Activated CD8-positive, alpha-beta memory T cell treated with anti-CD3 and anti-CD28 coated beads, Interleukin-2, amount 50 U/mL, for 4 hours (primary cell): Measurements from ENCODE around the gene SVIP.

ENCODE experiments used
- DNase-seq: peaks from one replicate; pipeline ENCODE4 v3.0.0-alpha.2; 2020

SVIP gene

GRCh38 chr11:22829231-22830081 is at the start of gene SVIP:
Gene SVIP, minus strand, starts transcription at chr11:22829801. Its CDS starts 53 bp downstream, at chr11:22829748.
- DNase-seq = peak; percentile 93

DNA sequence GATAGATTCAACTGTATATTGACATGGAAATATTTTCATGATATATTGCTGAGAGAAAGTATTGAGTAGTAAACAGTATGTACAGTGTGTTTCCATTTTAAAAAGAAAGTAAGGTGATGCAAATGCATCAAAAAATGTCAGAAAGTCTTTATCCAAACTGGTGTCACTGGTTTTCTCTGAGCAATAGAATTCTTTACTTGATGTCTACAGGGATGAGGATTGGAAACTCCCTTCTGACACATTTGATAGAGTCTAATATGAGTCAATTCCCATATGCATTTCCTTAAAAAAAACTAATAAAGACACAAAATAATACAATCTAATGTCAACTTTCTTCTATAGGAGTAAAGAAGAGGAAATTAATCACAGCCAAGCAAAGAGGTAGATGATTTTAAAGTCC is 49.0 kb upstream of the SVIP start:
- no peak for DNase-seq

DNA sequence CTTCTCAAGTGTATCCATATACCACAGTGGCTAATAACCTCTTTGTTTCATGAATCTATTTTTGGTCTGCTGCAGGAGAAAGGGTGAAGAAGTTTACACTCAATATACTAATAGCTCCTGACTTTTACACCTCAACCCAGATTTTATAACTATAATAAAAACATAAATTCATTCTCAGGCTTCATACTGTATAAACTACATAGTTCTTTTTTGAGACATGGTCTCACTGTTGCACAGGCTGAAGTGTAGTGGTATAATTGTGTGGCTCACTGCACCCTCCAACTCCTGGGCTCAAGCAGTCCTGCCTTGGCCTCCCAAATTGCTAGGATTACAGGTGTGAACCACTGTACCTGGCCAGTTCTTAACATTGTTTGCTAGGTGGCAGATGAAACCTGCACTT is 48.4 kb upstream of the SVIP start:
- no peak for DNase-seq

GRCh38 chr11:22875869-22876473 is 46.4 kb upstream of the SVIP start:
- DNase-seq = peak; percentile 47

- DNase-seq = no peak
Observed at GRCh38 chr11:22869325-22869724, 39.7 kb upstream of the SVIP start.

DNA sequence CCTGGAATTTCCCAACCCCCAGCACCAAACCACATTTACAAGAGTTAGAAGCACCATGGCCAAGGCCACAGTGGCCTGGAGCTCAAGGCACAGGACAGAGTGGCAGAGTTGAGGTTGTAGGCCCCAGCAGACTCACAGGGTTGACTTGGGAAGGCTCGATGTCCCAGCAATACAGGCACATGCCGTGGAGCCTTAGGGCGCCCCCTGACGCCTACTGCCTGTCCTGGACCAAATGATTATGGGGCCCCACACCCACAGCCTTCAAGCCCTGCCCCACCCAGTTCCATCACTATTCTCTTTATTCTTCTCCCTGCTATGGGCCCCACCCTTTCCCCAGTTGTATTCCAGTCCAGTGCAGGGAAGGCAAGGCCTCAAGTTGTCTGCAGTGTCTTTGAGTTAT is 30.6 kb upstream of the SVIP start, which contains the start of gene CCDC179:
CCDC179 (minus strand) TSS at position 234 of the 400 bp plus-strand sequence; CDS start at position 181, 53 bp downstream.
- no peak for DNase-seq

DNA sequence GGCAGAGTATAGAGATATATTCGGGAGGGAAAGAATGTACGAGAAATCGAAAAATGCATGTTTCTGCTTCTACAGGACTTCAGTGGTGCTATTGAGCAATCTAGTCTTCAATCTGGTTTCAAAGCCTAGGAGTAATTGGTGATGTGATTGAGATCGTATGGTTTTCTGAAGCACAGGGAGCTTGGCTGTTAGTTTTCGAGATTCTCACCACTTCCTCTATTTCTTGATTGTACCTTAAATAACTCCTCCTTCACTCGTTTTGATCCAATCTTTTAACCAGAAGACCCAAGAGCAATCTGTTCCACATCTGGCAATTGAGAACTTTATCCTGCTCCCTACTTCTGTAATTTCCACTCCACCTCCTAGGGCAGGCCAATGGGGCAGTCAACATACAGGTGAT is 30.2 kb upstream of the SVIP start:
- DNase-seq = no peak

DNA sequence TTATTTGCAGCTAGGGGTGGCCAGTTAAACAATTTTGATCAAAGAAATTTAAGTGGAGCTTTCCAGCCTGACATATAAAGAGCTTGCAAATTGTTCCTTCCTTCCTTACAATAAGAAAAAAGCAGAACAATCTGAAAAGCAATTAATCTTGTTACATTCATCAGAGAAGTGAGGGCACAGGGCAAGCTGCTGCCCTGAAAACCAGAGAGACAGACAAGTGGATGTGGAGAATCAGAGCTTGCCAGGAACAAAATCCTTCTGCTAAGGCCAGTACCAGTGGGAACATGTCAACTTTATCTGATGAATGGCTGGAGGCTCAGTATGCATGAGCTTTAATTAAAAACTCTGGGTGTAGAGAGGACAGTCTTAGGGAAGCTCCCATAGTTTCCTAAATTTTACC is 21.9 kb upstream of the SVIP start:
- no peak for DNase-seq

DNA sequence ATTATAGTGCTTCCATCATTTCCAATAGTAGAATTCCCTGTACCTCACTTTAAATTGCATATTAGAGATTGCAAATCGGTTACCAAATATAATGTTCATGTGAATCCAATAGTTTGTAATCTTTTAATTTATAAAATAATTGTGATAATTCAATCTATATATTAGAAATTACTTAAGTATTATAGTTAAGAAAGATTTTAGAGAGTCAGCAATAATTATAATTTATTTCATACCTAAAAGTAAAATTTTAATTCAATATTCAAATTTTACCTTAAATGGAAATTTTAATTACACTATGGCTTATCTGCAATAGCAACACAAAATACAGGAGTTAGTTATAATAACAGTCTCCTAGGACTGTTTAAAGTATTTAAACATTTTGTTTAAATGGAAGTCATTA is 17.1 kb upstream of the SVIP start:
- no peak for DNase-seq

DNA sequence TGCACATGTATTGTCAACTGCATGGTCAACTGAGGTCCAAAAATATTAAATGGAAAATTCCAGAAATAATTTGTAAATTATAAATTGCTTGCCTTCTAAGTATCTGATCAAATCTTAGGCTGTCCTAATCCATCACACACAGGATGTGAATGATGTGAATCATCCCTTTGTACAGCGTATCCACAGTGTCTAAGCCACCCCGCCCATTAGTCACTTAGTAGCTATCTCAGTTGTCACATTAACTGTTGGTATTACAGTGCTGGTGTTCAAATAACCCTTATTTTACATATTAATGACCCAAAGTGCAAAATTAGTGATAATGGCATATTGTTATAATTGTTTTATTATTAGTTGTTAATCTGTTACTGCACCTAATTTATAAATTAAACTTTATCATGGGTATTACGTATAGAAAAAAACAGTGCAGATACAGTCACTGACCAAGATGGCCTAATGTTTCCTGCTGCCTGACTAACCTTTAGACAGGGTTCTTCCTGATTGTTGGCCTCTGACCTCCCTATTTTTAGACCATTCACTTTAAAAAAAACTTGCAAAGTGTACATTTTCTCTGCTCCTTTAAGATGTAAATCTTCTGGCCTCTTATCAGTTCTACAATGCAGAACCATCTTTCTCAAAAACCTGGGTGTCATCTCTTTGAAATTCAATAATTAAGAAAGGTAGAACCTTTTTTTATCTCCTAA is 2.9 kb upstream of the SVIP start:
- DNase-seq = no peak

DNA sequence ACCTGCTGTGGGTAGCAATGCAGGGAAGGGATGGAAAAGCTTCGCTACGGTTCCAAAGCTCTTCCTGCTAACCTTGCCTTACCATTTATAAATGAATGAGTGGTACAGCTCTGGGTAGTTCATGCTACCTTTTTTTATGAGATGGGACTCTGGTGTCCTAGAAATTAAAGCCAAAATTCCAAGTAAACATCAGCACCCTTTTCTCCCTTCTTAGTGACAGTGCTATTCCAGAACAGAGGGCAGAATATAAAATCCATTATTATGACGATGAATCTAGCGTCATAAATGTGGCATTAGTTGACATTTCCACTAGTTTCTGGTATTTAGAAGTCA is 447 bp upstream of the SVIP start:
- DNase-seq = no peak

DNA sequence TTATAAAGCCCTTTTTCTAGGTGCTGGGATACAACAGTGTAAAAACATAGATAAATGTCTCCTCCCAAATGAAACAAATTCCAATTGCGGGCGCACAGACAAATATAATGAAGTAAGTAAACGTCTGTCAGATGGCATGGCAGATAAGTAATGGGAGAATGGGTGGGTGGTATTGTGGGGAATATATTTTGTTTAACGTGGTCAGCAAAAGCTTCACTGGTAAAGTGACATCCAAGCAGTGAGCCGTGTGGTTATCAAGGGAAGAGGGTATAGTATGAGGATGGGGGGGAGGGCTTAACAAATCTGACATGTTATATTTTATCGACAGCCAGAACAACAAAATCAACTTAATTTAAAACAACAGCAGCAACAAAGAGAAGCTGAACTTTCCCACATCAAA is 1.2 kb downstream of the SVIP start:
- DNase-seq = no peak

DNA sequence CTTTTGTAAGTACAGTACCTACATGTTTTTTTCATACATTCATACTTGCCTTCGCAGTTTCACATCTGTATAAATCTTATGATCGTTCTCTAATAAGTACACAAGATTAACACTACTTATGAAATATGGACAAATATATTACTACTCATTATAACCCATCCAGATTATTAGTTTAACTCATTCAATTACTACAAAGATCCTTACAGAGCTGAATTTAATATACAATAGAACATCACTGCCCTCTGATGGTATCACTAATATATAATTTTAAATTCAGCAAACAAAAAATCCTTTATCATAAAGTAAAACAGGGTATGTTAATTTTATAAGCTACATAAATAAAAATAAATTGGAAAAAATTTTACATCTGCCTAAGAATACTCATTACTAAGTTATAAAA is 7.4 kb downstream of the SVIP start:
- no peak for DNase-seq

GRCh38 chr11:22809893-22810292 is 19.7 kb downstream of the SVIP start:
- no peak for DNase-seq

DNA sequence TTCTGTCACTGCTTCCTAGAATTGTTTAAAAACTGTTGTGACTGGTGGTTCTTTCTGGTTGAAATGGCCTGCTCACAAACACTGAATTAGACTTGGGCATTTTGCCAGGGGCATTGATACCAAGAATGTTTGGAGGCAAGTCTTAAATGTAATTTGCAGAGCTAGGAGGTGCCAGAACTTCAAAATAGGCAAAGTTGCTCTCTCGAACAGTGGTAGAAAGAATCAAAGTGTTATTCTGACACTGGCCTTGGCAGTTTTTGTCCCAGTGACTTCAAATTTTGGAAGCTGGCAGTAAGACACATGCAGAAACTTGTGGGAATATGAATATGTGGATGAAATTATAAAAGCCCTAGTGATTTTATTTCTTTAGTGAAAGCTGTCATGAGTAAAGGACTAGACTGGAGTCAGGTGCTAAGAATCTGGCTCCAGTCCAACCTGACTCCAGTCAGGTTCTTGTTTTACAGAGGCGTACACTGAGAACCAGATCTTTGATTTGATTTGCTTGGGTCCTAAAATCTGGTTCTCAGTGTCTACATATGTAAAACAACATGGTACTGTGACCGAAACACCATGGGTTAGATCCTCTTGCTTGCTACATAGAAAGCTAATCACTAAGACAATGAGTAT is 20.9 kb downstream of the SVIP start:
- no peak for DNase-seq

DNA sequence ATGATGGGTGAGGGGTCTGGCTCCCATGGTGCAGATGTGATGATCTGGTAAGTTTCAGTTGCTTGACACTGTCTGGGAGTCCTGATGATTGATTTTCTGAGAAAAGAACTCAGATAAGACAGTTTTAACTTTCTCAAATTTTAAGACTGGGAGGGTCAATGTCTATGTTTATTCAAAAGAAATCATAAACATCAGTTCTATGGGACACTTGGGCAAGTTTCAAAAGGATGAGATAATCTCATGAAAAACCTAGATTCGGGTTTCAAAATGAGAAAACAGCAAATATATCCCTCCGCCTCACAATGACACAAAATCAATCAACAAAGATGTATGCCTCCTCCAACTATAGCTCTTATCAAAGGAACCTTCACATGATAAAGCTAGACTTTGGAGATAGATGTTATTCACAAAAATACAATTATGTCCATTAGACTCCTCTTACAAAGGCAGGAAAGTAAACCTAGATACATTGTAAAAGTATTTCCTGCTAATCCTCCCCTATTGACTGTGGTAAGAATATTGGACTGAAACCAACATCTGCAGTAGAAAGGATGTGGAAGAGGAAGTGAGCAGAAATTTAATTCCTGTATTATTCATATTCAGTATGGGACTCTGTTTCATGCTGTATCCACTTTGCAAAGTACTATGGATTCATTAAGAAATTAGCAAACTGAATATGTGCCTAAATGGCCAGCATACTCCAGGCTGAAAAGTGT is 21.6 kb downstream of the SVIP start:
- DNase-seq = no peak

DNA sequence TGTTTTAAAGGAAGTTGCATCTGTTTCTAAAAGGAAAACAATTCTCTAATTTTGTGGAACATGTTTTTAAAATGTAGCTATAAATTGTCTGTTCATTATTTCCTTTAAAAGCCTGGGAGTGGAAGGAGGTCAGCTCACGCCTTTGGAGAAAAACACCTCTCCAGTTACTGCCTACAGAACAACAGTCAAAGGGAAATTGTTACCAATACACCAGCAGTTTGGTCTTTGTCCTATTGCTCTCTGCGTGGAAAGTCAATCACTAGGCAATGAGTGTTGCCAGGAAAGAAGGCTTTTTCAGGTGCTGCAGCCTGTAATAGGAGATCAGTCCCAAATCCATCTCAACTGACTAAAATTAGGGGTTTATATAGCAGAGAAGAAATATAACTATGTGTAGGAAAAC is 22.2 kb downstream of the SVIP start:
- no peak for DNase-seq

- no peak for DNase-seq
Observed at GRCh38 chr11:22802861-22803260, 26.7 kb downstream of the SVIP start.

DNA sequence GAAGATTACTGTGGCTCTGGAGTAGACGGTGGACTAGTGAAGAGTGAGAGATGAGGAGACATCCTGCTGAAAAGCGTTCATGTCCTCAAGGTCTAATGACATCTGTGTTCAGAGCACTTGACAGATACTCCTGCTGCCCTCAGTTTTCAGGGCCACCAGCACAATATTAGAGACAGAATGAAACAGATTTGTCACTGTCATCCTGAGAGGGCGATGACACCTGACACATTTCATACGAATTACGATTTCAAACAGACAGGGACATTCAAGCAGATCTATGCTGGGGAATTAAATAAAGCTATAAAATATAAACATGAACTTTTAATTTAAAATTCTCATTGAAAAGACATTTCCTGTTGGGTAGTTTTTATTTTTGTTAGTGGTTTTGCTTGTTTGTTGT is 29.1 kb downstream of the SVIP start:
- DNase-seq = no peak

DNA sequence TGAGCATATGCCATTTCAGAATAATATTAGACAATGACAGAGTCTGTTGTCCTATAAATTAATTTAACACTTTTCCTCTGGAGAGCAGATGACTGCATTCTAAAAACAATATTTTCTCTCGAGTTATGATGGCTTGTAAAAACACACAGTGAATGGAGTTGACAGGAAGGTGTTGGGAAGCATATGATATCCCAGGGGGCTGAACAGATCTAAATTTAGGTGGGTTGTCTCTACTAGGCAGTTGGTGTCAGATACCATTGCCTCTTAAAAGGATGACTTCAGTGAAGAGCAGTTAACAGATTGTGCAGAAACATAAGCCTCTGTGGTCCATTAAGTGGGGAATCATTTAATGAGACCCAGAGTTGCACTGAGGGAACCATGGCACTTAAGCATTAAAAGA is 30.7 kb downstream of the SVIP start:
- no peak for DNase-seq

DNA sequence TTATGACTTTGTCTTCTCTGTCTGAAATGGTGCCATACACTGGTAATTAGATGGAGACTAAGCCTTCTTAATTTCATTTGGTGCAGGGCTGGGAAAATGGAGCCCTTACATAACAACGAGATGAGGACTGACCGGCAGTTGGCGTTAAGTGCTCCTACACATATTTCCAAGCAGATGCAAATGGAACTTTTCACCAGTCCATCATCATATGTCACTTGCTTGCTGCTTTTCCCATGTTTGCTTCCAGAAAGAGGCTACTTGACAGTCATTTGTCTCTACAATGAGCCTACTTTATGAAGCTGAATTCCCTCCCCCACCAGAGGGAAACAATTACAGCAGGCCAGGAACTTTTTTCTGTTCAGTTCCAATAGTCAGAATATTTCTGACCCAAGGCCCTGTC is 32.6 kb downstream of the SVIP start:
- no peak for DNase-seq

- DNase-seq = no peak
Observed at GRCh38 chr11:22795914-22796313, 33.7 kb downstream of the SVIP start.

DNA sequence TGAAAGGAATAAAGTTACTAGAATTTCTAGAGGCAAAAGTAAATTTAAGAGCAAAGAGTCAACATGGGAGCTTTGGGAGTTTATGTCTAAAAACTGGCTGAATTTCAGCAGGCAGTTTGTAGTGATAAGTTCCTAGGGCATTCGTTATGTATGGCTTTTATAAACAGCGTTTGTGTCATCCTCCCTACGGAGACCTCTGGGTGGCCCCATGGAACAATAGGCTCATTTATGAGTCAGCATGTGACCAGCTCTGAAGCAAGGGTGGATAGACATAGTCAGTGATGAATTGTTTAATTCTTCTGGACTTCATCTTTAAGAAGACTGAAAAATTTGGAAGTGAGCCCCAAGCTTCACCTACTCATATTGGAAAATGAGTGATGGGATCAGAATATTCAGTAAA is 37.1 kb downstream of the SVIP start:
- DNase-seq = no peak
